ENCODE data around the gene CTIF.
"Not testable (repeated sequence)": the region's sequence is repeated elsewhere in the genome, so short reads cannot be mapped to it uniquely, and the experiment has no call there.

DNA sequence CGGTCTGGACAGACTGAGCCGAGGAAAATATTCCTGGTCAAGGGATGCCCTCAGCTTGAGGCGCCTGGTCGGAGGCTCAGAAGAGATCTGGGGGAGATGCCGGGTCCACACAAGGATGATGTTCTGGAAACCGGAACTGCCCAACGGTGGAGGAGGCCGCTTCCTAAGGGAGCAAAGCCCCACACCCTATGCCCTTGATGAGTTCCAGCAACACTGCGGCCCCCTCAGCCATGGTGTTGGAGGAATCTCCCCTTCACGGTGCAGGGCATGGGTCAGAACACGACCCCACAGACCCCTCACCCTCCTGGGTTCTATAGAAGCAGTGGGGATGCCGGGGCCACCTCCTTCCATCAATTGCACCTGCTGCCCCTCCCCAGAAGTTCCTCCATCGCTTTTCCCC is 332.1 kb downstream of the CTIF start:
- TF ChIP-seq CTCF (IDR thresholded peaks at IDR 0.05); ZFX (IDR thresholded peaks at IDR 0.05; ENCODE audit: borderline replicate concordance): not testable (repeated sequence)

All from 22Rv1 (cell line).